Hepatocyte (in vitro differentiated cells): Measurements from ENCODE around the gene KRTAP15-1. TPM values are rescaled to one million over a fixed set of nuclear protein-coding genes. Genes with fewer than 3 reads are reported as not detected.

Experiments
- DNase-seq: peaks from one replicate; pipeline ENCODE4 v3.0.0-alpha.2; 2016; ENCODE audit warnings: low spot score
- H2AFZ ChIP-seq: fragments of 200-600 bp; sonication (generic); 2 replicates; pipeline ENCODE4 v1.6.0; 2016; ENCODE audit warnings: antibody characterized with exemption, mild to moderate bottlenecking
- H3K27ac ChIP-seq: fragments of 200-600 bp; sonication (generic); 2 replicates; pipeline ENCODE4 v1.5.1; 2016; ENCODE audit warnings: mild to moderate bottlenecking
- H3K27me3 ChIP-seq: fragments of 200-600 bp; sonication (generic); 2 replicates; pipeline ENCODE4 v1.6.1; 2016
- H3K36me3 ChIP-seq: fragments of 200-600 bp; sonication (generic); replicated peaks from 2 replicates; pipeline ENCODE4 v1.5.1; 2016; ENCODE audit warnings: low read depth; ENCODE audit not compliant: insufficient read depth
- H3K4me1 ChIP-seq: fragments of 200-600 bp; sonication (generic); 2 replicates; pipeline ENCODE4 v1.5.1; 2016; ENCODE audit warnings: mild to moderate bottlenecking, moderate library complexity; ENCODE audit not compliant: insufficient read depth
- H3K4me2 ChIP-seq: fragments of 200-600 bp; sonication (generic); 2 replicates; pipeline ENCODE4 v1.6.0; 2016
- H3K4me3 ChIP-seq: fragments of 200-600 bp; sonication (generic); 2 replicates; pipeline ENCODE4 v1.5.1; 2016; ENCODE audit warnings: mild to moderate bottlenecking
- H3K79me2 ChIP-seq: fragments of 200-600 bp; sonication (generic); 2 replicates; pipeline ENCODE4 v1.6.0; 2017; ENCODE audit warnings: mild to moderate bottlenecking
- H3K9me2 ChIP-seq: fragments of 200-600 bp; sonication (generic); replicated peaks from 2 replicates; pipeline ENCODE4 v1.6.0; 2017; ENCODE audit warnings: mild to moderate bottlenecking; ENCODE audit not compliant: insufficient read depth
- H3K9me3 ChIP-seq: fragments of 200-600 bp; sonication (generic); 2 replicates; pipeline ENCODE4 v1.5.1; 2016; ENCODE audit warnings: low read depth, mild to moderate bottlenecking
- H4K20me1 ChIP-seq: fragments of 200-600 bp; sonication (generic); 2 replicates; pipeline ENCODE4 v1.6.0; 2016; ENCODE audit warnings: mild to moderate bottlenecking; ENCODE audit not compliant: insufficient read depth, poor library complexity, severe bottlenecking
- EZH2 ChIP-seq: fragments of 200-600 bp; sonication (generic); IDR thresholded peaks from 2 replicates; pipeline ENCODE4 v1.6.1; 2016; ENCODE audit warnings: antibody characterized with exemption, mild to moderate bottlenecking, borderline replicate concordance
- EZH2phosphoT487 ChIP-seq: fragments of 200-600 bp; sonication (generic); IDR thresholded peaks from one replicate; pipeline ENCODE4 v1.6.1; 2018; ENCODE audit warnings: antibody characterized with exemption, mild to moderate bottlenecking, low read depth, moderate library complexity; ENCODE audit not compliant: unreplicated experiment, severe bottlenecking
- WGBS: methylation state at CpG from one replicate; pipeline ENCODE4 v1.1.6; 2016; ENCODE audit warnings: low lambda C conversion rate; ENCODE audit errors: missing lambda C conversion rate; 5-methylcytosine and 5-hydroxymethylcytosine counted together
- polyA plus RNA-seq: library from polyadenylated mRNA; unstranded; fragments of >200 nt; fragmentation: Nextera tagmentation; extraction: Ambion mirVana; gene quantifications from 2 replicates; pipeline ENCODE4 v1.2.1, GENCODE V29; 2016
- total RNA-seq: library from RNA; depleted of rRNA; stranded (reverse); fragments of >200 nt; gene quantifications from 2 replicates; pipeline ENCODE4 v1.2.3, GENCODE V29; 2014
- TF ChIP-seq, protein P1 (sequence below): fragments of 200-600 bp; sonication (generic); IDR thresholded peaks from 2 replicates; pipeline ENCODE4 v1.5.1; 2016; ENCODE audit warnings: antibody characterized with exemption, mild to moderate bottlenecking; ENCODE audit not compliant: poor library complexity

Gene KRTAP15-1
- total and polyA plus RNA-seq, 2 experiments from 2014 or later, result not detected

DNA sequence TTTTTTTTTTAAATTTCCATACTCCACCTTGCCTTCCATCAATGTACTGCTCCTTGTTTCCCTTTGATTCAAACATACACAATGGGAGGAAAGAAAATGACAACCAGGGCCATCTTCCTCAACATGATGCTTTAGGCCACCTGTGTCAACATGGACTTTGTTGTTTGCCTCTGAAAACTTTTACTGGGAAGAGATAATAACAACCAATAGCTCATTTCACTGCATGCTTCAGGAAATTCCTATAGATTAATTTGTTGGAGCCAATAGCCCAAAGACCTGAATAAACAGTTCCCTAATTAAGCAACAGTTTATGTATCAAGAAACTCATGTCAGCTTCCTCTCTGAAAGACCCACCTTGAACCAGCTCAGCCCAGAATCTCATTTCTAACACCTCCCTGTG is 3.2 kb downstream of the KRTAP15-1 start:
- Histone ChIP-seq H3K4me2 (no peak overlapping the region), H3K9me2 (no peaks in the 10 kb centered on the region), H3K9me3 (no peaks in the 10 kb centered on the region), H3K27me3 (no peaks in the 10 kb centered on the region), H3K27ac (no peak overlapping the region), H3K36me3 (no peaks in the 10 kb centered on the region), H4K20me1 (no peaks in the 10 kb centered on the region), H3K79me2 (no peaks in the 10 kb centered on the region), H3K4me1 (peaks cover 6% of the 10 kb centered on the region), H2AFZ (no peak overlapping the region), H3K4me3 (no peak overlapping the region)
- TF ChIP-seq EZH2phosphoT487 (no peak), EZH2 (no peak)
- TF ChIP-seq, protein P1, sequence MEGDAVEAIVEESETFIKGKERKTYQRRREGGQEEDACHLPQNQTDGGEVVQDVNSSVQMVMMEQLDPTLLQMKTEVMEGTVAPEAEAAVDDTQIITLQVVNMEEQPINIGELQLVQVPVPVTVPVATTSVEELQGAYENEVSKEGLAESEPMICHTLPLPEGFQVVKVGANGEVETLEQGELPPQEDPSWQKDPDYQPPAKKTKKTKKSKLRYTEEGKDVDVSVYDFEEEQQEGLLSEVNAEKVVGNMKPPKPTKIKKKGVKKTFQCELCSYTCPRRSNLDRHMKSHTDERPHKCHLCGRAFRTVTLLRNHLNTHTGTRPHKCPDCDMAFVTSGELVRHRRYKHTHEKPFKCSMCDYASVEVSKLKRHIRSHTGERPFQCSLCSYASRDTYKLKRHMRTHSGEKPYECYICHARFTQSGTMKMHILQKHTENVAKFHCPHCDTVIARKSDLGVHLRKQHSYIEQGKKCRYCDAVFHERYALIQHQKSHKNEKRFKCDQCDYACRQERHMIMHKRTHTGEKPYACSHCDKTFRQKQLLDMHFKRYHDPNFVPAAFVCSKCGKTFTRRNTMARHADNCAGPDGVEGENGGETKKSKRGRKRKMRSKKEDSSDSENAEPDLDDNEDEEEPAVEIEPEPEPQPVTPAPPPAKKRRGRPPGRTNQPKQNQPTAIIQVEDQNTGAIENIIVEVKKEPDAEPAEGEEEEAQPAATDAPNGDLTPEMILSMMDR, result no peak
- DNase-seq, result no peak

DNA sequence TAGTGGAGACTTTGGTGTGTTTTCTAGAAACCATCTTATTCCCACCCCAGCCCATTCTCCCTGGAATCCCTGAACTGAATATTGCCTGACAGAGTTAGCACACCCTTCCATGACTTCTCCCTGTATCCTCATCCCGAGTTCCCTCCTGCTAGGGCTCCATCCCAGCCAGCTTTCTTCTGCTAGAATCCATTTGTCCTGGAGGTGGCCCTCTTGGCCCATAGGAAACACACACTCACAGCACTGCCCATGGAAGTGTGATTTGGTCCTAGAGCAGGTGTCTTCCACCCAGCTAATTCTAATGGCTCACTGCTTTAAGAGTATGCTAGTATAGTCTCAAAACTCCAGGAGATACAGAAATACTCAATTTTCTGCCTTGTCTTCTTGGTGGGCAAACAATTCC is 4.1 kb downstream of the KRTAP15-1 start:
- H3K9me2 ChIP-seq, result no peaks in the 10 kb centered on the region
- H3K36me3 ChIP-seq, result no peaks in the 10 kb centered on the region
- 73% methylated on average over 1 of the region's 1 CpG for WGBS
- TF ChIP-seq, protein P1, result no peak
- TF ChIP-seq EZH2 (no peak), EZH2phosphoT487 (no peak)
- DNase-seq, result no peak
- H3K4me3 ChIP-seq, result no peak overlapping the region
- no peak overlapping the region for H3K27ac ChIP-seq
- no peaks in the 10 kb centered on the region for H4K20me1 ChIP-seq
- peaks cover 6% of the 10 kb centered on the region for H3K4me1 ChIP-seq
- H3K4me2 ChIP-seq, result no peak overlapping the region
- H3K27me3 ChIP-seq, result no peaks in the 10 kb centered on the region
- no peaks in the 10 kb centered on the region for H3K79me2 ChIP-seq
- no peaks in the 10 kb centered on the region for H3K9me3 ChIP-seq
- H2AFZ ChIP-seq, result no peak overlapping the region

DNA sequence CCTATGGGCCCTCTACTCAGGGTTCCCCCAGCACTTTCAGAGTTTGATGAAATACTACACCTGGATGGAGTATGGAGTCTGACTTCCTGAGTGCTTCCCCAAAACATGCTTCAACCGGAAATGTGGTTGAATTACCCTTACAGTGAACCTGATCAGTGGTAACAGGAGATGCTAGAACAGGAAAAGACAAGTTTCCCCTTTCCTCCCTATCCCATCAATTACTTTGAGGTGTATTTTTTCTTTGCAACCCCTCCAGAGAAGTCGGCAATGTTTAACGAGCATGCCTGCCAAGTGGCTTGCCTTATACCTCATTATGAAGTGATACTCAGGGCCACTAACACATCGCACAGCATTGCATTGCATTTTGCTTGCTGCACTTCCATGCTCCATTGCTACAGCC is 7.0 kb downstream of the KRTAP15-1 start:
- Histone ChIP-seq H3K27me3 (no peaks in the 10 kb centered on the region), H4K20me1 (no peaks in the 10 kb centered on the region), H3K4me3 (no peak overlapping the region), H3K27ac (no peak overlapping the region), H3K9me3 (no peaks in the 10 kb centered on the region), H3K79me2 (no peaks in the 10 kb centered on the region), H3K4me1 (peaks cover 6% of the 10 kb centered on the region), H3K36me3 (no peaks in the 10 kb centered on the region), H2AFZ (no peak overlapping the region), H3K9me2 (no peaks in the 10 kb centered on the region), H3K4me2 (no peak overlapping the region)
- WGBS, result 69% methylated on average over 4 of the region's 4 CpGs
- DNase-seq, result no peak
- TF ChIP-seq EZH2phosphoT487 (no peak), EZH2 (no peak)
- TF ChIP-seq, protein P1, result no peak

DNA sequence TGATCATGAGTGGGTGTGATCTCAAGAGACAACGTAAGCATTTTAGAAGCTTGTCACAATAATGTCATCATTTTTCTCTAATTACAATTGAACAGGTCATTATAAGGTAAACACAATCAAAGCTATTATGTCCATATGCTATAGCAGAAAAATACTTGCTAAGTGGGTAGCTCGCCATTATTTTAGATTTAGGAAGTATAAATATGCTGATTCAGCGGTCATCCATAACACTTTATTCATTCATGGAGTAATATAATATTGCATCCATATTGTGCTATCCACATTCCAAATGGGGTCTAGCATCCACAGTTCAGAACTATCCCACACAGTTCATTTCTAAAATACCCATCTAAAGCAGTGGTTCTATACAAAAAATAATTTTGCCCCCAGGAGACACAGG is 8.4 kb downstream of the KRTAP15-1 start:
- H3K4me1 ChIP-seq, result peaks cover 3% of the 10 kb centered on the region
- no peaks in the 10 kb centered on the region for H3K27me3 ChIP-seq
- H3K36me3 ChIP-seq, result no peaks in the 10 kb centered on the region
- H3K4me3 ChIP-seq, result no peak overlapping the region
- no peak overlapping the region for H3K4me2 ChIP-seq
- WGBS, result 89% methylated on average over 3 of the region's 3 CpGs
- no peaks in the 10 kb centered on the region for H3K9me3 ChIP-seq
- H3K27ac ChIP-seq, result no peak overlapping the region
- TF ChIP-seq, protein P1, result no peak
- TF ChIP-seq EZH2phosphoT487 (no peak), EZH2 (no peak)
- no peak for DNase-seq
- H2AFZ ChIP-seq, result no peak overlapping the region
- no peaks in the 10 kb centered on the region for H3K9me2 ChIP-seq
- H3K79me2 ChIP-seq, result no peaks in the 10 kb centered on the region
- H4K20me1 ChIP-seq, result no peaks in the 10 kb centered on the region
